HG03378 (cell line): ENCODE measurements around the gene HIBCH.
"Not testable (repeated sequence)": the region's sequence is repeated elsewhere in the genome, so short reads cannot be mapped to it uniquely, and the experiment has no call there.

Experiments
- ATAC-seq: cut with Tn5 transposase; IDR thresholded peaks from one replicate; pipeline ENCODE4 v1.9.1; 2021; ENCODE audit warnings: mild to moderate bottlenecking, moderate library complexity; ENCODE audit not compliant: unreplicated experiment

Gene HIBCH

DNA sequence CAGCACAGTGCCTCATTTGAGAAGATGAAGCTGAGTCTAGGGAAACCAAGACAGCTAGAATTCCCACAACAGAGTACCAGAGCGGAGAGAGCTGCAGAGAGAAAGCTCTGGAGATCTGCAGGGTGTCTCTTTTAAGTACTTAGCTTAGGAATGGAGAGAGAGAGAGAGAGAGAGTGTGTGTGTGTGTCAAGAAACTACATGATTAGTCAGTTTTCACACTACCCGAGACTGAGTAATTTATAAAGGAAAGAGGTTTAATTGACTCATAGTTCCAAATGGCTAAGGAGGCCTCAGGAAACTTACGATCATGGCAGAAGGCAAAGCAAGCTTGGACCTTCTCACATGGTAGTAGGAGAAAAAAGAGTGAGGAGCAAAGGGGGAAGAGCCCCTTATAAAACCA lies 64.0 kb downstream of the HIBCH start:
- ATAC-seq: no peak

DNA sequence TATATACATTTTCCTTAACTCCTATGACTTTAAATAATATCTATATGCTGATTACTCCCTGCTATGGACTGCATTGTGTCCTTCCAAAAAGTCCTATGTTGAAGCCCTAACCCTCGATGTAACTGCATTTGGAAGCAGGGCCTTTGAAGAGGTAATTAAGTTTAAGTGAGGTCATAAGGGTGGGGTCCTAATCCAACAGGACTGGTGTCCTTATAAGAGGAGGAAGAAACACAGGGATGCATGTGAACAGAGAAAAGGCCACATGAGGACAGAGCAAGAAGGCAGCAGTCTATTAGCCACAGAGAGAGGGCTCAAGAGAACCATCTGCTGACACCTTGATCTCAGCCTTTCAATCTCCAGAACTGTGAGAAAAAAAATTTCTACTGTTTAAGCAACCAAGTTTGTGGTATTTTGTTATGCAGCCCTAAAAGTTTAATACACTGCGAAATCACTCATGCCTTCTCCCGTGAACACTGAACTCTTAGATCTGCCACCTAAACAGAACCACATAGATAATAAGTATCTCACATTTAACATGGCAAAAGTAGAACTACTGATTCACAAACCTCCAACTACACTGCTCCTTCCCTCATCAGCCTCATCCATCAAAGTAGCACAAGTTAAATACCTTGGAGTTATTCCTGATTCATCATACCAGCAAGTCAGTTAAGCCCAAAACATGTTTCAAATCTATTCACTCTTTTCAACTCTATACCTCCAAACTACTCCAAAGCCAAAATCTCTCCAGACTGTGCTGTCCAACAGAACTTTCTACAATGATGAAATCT lies 65.4 kb downstream of the HIBCH start:
- ATAC-seq: no peak

DNA sequence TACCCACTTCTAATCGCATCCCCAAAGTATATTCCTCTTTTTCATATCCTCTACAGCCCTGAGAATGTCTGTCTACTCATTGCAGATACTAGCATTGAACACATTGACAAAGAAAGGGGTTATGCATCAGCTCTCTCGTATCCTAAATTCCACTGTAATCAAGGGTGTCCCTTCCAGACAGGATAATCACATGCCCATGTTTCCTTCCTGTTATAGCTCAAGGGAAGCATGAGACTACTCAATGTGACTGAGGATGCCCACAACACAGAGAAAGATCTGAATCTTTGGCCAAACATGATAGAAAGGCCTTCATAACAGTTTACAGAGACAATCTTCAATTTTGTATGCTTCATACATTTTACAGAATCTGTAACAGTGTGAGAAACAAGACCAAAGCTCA lies 69.2 kb downstream of the HIBCH start:
- ATAC-seq: no peak

DNA sequence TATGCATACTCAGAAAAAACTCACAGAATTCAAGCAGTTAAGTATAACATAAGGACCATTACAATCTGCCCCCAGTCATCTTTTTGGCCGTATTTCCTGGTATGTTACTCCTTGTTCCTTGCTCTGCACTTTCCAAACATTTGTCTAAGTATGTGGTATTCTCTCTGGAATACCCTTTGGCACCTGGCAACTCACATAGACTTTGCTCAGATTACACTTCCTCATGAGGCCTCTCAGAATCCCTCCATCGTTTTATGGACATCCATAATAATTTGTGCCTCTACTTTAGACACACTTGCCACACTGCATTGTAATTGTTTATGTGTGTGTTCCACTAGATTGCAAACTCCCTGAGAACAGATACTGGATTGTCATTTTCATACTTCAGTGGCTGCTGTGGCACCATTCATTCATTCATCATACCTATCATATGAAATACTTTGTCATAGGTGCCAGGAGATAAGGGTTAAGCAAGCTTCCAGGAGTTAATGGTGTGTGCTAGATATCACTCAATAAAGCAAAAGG lies 84.0 kb downstream of the HIBCH start:
- ATAC-seq: no peak

DNA sequence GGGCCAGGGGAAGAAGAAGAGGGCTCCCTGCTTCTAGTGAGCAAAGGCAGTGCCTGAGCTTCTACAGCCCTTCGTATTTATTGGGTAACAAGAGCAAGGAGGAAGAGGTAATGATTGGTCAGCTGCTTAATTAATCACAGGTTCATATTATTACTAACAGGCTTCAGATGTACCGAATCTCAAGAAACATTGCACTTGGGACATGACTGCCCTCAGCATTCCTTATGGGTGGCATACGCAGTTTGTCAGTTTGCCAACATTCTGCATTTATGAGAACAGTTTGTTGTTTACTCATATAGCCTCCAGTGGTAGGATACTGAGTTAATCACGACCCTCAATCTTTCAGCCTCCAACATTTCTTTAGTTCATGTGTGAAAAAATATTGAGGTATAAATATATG lies 84.5 kb downstream of the HIBCH start:
- ATAC-seq: no peak

DNA sequence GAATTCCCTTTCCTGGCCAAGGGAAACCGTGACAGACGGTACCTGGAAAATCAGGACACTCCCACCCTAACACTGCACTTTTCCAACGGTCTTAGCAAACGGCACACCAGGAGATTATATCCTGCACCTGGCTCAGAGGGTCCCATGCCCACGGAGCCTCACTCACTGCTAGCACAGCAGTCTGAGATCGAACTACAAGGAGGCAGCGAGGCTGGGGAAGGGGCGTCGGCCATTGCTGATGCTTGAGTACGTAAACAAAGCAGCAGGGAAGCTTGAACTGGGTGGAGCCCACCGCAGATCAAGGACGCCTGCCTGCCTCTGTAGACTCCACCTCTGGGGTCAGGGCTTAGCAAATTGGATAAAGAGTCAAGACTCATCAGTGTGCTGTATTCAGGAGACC lies 95.6 kb downstream of the HIBCH start:
- ATAC-seq: not testable (repeated sequence)

DNA sequence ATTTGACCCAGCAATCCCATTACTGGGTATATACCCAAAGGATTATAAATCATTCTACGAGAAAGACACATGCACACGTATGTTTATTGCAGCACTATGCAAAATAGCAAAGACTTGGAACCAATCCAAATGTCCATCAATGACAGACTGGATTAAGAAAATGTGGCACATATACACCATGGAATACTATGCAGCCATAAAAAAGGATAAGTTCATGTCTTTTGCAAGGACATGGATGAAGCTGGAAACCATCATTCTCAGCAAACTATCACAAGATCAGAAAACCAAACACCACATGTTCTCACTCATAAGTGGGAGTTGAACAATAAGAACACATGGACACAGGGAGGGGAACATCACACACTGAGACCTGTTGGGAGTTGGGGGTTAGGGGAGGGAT lies 96.9 kb downstream of the HIBCH start:
- not testable (repeated sequence) for ATAC-seq

DNA sequence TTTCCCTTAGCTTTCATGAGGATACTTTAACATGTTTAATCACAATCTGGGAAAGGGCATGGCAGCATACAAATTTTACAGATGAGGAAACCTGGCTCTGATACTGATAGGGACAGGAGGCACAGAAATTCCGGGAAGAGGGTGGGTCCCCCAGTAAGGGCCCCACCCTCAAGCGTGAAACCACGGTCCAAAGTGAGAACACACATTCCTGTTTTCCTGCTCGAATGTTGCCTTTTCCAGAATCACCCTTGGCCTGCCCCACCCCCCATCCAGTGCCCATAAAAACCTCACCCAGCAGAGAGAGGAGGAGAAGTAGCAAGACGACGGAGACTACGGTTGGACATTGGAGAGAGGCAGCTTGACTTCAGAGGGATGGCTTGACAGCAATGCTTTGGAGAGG lies 98.2 kb downstream of the HIBCH start:
- no peak for ATAC-seq

DNA sequence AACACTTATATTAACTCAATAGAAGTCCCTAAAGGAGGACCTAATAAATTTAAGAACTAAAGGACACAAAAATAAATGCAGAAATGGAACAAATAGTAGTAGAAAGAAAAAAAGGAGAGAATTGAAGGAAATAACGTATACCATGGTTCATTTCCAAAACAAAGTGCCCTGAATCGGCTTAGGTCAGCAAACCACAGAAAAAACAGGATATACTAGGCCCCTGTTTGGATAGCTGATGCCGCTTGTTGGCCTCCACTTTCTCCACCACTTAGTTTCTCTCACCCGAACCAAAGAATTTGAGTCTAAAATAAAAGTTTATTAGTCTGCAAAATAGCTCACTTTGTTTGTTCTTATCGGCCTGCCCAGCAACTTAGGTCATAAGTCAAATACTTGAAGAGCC lies 100.4 kb downstream of the HIBCH start:
- ATAC-seq: no peak

DNA sequence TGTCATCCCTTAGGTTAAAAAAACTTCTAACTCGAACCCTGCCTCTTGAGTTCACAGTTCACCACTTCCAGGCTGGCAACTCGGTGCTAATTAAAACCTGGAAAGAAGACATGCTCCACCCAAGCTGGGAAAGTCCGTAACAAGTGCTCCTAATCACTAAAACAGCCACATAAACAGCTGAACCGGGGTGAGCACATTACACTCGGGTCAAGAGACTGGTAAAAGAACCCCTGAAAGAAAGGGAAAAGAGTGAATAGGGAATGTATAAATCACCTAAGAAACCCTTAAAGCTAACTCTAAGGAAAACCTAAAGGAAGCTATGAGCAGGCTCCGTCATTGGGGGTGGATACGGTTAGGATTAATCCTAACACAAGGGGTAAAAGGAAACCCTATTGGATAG lies 102.0 kb downstream of the HIBCH start:
- no peak for ATAC-seq

DNA sequence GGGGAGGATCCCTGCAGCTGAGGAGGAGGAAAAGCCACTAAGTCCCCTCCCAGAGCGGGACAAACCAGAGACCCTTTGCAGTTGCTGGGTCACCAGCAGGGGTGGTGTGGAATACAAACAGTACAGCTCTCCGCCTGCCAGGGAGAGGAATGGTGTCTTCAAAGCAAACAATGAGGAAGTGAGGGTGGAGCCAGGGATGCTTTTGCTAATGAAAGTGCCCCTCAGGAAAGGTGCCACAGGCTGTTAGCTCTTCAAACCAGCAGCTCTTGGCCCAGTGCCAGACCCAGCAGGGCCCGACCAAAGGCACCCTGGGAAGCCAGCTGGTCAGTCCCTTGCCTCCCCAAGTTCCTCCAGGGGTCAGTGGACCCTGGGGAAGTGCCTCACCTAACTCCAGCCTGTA lies 102.8 kb downstream of the HIBCH start:
- no peak for ATAC-seq

DNA sequence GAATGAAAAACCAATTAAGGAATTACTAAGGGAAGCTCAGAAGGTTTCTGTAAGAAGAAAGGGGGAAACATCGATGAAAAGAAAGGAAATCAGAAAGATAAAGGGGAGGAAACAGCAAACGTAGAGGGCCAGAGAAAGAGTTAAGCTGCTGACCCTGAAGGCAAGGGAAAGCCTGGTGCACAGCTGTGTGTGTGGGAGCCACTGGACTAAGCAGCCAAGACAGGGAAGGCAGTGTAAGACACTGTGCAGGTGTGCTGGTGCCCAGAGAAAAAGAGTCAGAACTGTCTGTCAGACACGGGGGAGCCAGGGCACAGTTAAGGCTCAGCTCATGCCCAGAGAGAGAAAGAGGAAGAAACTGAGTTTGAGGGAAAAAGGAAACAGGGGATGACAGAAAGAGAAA lies 104.0 kb downstream of the HIBCH start:
- ATAC-seq: no peak

DNA sequence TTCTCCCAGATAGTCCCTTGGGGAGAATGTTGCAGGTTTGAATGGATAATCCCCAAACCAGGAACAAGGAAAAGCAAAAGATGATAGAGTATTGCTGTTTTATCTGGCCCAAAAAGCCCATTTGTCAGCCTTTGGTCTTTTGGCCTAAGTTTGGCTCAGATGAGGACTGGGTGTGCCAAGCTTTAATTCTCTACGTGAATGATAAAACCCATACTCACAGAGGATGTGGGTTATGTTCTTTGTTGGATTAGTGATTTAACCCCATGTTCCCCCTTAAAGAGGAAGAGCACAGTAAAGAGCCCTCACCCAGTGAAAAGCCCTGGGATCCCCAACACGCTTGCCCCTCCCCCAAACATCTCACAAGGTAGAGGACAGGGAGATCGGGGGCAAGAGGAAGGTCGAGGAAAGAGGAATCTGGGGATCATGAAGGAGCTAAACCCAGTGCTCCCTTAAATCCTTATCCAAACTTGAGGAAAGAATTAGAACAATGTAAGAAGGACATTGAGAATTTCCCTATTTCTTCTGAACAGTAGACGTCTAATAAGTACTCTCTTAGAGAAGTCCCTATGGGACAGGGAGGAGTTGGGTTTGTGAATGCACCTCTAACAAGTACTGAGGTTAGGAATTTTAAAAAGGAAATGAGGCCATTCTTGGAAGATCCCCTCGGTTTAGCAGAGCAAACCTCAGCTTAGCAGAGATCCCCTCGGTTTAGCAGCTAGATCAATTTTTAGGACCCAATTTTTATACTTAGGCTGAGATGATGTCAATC lies 105.0 kb downstream of the HIBCH start:
- no peak for ATAC-seq

DNA sequence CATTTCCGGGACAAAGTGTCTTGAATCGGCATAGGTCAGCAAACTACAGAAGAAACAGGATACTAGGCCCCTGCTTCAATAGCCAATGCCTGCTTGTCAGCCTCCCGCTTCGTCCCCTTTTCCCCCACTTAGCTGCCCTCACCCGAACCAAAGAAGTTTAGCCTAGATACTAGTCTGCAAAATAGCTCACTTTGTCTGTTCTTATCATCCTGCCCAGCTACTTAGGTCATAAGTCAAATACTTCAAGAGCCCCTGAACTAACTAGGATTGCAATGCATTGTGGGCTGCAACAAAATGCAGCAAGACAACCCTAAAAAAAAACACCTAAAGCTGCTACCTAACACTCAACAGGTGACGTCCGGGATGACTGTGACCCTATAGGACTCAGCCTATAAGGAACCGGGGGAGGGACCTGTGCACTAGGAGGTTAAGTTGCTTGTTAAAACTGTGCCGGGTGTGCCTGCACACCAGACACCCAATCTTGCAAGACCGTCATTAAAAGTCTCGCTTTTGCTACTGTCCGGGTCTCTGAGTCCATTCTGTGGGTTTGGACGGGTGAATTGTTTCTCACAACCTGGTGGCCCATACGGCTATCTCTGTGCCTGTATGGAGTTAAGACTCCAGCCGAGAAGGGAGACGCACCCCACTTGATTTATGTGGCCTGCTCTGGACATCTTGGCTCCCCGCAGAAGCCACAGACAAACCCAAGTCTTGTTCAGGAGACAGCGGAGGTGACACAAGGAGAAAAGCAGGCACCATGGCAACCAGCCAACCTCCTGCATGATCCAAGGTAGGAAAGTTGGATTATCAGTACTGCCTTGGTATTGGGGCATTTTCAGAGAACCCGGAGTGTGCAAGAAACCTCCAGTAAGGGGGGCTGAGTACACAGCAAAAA lies 105.9 kb downstream of the HIBCH start:
- ATAC-seq: no peak

DNA sequence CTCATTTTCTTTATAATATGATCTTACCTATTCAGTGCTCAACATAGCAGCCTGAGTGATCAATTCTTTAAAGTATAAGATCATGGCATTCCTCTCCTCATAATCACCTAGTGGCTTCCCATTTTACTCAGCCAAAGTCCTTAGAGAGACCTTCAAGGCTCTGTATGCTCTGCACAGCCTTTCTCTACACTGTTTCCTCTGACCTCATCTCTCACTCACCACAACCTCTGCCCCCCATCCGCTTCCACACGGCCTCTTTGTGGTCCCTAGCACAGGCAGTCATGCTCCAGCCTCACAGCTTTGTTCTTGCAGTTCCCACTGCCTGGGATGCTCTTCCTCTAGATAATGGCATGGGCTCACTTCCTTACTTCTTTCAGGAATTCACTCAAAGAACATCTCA lies 109.2 kb downstream of the HIBCH start:
- no peak for ATAC-seq

DNA sequence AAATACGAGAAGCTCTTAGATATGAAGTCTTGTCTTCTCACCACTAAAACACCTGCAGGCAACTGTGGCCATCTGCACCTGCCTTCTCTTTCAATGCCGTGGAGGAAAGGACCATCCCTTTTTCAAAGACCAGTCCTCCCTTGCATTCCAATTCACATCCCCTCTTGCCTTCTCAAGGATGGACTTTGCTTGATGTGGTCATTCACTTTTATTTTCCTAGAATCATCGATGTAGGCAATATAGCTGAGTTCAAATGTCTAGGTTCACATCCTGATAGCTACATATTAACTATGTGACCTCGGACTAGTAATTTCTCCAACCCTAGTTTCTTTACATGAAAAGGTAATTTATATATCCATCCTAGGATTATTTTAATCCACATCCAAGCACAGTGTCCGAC lies 110.1 kb downstream of the HIBCH start:
- no peak for ATAC-seq

DNA sequence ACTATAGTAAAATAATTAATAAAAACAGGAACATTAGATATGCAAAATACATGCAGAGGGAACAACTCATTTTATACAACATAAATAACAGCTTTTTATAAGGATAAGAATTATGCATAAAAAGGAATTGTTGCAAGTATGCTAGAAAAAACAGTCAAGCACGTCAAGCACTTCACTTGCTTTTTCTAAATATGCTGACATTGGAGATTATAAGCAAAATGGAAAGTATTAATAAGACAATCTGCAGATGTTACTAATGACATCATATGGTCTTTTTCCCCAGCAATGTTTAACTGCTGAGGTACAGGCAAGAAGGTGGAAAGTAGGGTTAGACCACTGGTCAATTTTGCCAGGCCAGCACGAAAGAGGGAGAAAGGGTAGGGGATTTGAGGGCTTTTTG lies 111.7 kb downstream of the HIBCH start:
- ATAC-seq: no peak

DNA sequence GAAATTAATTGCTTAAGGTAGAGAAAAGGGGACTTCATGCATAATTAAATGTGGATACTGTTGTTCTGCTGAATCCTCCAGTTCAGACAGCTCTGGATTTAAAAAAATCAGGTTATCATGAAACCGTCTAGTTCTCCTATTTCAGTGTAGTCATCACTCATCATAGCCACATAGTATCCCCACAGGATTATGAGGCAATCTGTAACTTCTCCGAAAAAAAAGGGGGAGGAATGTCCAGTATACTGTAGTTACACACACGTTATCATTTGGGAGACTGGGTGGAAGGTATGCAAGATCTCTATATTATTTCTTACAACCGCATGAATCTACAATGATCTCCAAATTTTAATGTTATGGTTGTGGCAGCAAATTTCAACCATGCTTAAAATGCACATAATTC lies 114.0 kb downstream of the HIBCH start:
- no peak for ATAC-seq

DNA sequence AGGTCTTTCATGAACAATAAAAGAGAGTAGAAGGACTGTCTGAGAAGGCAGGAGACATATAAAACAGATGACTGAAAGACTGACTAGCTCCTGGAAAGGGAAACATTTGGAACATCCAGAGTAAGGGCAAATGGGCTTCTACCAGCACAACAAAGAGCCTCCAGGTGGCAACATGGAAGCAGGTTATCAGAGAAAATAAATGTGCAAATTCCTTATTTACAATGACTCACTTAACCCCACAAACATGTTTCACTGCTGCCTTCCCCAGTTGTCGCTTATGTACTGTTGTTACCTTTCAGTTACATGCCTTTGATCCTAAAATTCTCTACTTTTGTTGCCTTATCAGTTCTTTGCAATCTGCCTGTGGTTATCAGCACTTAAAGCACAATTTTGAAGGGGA lies 117.0 kb downstream of the HIBCH start:
- no peak for ATAC-seq

DNA sequence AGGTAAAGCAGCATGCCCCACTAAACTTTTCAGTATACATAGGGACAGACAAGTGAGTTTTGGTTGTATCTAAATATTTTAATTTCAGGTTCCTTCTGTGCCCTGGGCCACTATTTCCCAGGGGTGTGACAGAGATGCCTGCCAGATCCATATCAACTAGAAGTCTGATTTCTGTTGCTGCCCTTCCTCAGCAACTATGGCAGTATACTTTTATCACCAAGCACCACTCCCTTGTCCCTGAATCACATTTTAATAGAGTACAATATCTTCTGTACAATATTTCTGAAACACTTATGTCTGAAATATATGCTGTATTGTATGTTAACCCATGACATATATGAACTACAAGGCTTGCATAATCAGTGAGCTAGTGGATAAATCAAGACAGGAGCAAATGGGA lies 117.6 kb downstream of the HIBCH start:
- no peak for ATAC-seq

DNA sequence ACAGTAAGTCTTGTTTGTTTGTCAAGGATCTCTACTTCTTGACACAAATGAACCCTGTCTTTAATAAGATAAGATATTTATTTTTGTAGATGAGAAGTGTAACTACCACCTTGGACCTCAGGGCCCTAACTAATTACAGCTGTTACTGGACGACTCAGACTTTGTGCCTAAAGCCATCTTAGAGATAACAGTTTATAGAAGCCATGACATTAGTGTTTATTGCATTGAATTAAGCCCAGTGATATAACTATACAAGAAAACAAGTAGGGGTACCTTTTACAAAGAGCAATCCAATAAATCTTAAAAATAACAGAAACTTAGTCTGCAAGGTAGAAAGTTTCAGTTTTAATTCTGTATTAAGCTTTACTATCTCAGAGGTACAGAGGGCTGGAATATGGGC lies 119.0 kb downstream of the HIBCH start:
- no peak for ATAC-seq
